GM21576 (cell line): Measurements from ENCODE around the gene DIO3.

Source experiments
- ATAC-seq: cut with Tn5 transposase; IDR thresholded peaks from one replicate; pipeline ENCODE4 v1.9.1; 2021; ENCODE audit warnings: mild to moderate bottlenecking, moderate library complexity; ENCODE audit not compliant: unreplicated experiment

The DIO3 gene

DNA sequence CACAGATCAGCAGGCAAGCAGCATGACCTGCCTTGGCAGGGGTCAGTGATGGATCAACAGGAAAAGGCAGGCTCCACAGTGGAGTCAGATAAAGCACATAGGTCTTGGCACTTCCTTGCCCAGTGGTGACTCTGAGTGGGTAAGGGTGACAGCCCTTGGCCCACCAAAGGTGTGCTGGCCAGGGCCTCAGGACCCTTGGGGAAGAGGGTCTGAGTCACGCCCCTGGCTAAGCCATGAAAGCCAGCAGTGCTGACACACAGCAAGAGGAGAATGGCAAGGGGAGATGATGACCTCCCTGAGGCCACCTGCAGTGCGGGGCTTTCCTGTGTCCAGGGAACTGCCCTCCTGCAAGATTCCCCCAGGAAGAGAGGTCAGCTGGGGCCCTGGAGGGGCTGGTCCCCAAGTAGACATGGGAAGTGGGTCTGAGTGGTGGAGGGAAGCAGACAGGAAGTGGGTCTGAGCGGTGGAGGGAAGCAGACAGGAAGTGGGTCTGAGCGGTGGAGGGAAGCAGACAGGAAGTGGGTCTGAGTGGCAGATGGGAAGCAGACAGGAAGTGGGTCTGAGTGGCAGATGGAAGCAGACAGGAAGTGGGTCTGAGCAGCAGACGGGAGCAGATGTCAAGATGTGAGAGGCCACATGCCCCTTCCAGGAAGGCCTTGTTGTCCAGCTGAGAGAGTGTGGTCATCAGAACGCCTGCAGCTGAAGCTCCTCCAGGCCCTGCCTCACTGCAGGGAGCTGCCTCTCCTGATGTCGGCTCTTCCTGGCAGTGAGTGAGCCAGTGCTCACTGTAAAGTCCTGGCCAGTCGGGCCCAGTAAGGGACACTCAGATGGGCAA lies 34.8 kb downstream of the DIO3 start:
- ATAC-seq = no peak

GRCh38 chr14:101596742-101597141 lies 35.4 kb downstream of the DIO3 start:
- no peak for ATAC-seq

- ATAC-seq = no peak
Observed at GRCh38 chr14:101598159-101598558, 36.9 kb downstream of the DIO3 start.

DNA sequence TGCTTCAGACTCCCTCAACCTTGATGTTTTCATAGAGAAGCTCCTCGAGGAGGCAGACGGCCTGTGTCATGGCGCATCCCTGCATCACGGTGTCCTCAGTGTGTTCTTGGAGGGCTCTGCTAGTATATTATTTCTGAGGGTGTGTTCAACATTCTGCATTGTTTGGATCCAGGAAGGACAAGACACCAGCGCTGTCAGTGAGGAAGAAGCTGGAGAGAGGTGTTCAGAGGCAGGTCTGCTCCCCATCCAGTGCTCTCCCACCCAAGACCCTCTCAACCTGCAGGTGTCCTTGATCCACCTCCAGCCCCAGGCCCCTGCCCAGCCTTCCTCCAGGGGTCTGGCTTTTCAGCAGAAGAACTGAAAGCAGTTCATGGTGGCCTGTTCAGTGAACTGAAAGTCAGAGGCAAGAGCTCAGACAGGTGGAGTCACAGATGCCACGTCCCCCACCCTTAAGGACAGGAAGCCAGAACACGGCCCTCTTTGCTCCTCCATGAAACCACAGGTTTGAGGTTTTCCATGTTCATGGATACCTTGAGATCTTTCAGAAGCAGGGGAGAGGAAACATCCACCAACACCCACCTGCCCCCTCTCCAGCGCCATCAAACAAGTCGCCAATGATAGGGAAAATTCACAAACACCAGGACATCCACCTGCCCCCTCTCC lies 37.4 kb downstream of the DIO3 start:
- ATAC-seq = no peak

DNA sequence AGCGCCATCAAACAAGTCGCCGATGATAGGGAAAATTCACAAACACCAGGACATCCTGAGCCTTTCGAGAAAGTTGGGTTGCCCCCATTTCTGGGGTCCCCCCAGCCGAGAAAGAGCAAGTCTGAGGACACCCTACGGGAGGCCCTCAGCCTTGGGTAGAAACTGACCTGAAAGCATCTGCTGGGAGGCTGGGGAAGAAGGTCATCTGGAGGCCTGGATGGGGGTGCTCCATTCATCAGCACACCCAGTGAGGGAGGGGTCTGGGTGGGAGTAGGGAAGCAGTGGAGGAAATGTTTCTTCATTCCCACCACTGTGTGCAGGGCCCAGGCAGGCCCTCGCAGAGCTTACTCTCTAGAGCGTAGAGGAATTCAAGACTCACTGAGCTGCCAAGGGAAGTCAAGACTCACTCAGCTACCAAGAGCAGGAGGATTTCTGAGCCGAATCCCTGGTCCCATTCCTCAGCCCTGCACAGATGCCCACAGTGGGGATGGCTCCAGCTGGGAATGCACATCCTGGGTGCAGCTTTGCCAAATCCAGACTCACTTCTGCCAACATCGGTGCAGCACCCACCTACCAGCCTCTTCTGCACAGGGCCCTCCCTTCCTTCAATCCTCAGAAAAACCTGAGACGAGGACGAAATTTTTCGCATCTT lies 38.1 kb downstream of the DIO3 start:
- no peak for ATAC-seq

DNA sequence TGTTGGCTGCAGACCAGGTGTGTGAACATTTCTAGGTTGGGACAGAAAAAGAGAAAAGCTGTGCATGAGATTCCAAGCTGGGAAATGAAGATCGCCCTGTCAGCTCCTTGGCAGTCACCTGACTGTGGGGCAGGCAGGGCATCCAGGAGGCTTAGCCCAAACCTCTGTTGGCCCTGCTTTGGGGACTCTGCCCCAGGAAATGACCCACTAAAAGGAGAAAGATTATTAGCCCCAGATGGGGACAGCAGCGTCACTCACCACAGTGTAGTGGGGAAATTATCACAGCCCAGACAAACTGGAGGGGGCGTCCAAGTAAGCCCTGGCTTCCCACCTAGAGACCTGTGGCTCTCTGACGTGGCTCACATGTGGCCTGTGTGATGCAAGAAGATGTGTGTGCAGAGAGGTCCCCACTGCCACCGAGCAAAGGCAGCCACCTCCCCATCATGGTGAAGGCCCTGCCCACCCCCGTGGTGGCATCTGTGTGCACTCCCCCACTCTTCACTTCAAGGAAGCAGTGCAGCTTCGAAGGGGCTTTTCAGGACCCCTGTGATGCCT lies 39.1 kb downstream of the DIO3 start:
- ATAC-seq = no peak

DNA sequence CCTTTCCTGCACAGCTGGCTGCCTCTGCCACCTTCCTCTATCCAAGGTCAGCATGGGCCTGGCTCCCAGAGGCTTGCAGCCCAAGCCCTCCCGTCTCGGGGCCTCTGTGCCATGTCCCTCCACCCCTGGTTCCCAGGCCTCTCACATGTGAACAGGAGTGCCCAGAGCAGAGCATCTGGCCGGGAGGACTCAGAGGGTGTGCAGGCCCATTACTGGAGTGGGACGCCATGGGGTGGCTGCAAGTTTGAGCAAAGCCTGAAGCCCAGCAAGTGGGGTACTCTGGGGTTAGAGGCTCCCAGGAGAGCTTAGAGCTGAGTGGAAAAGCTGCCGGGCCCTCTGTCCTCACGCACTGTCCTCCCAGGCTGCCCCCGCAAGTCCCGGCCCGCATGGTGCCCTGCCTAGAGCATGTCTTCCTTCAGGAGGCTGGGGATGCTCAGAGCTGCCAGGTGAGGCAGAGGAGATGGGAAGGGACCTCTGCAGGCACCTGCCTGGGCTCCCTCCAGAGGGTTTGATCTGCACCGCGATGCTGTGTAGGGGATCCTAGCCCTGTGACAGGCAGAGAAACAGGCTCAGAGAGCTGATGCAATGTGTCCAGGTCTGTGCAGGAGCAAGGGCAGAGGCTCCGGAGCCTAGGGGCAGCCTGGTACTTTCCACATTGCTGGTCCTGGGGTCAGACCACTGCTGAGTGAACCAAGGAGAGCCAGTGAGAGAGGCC lies 39.8 kb downstream of the DIO3 start:
- ATAC-seq = no peak

DNA sequence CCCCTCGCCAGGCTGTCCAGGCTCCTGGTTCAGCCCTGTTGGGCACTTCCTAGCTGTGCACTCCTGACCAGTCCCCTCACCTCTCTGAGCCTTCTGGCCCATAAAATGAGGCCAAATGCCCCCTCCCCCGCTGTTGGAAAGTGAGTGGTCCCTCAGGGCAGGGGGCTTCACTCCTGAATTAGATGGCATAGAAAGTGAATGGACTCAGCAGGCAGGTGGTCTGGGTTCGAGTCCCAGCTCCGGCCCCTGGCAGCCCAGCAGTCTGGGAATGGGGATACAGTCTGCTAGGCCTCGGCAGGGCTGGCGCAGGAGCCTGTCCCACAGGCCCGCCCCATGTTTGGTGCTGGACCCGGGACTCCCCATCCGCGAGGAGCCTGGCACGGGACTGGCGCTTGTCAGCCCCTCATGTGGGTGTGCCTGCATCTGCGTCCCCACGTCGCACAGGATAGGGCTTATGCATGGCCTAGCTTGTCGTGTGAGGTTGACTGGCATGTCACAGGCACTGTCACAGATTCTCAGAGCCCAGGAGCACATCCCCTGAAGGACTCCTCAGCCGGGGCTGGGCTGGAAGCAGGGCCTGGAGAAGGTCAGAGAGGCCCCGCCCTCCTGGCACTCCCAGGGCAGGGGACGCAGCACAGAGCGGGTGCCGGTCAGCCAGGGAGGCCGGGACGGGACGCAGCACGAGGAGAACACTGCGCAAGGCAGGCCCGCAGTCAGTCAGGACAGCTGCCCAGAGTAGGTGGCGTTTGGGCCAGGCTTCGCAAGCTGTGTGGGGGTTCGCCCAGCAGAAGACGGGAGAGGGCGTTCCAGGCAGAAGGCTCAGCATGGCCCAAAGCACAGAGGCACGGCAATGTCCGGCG lies 40.5 kb downstream of the DIO3 start:
- no peak for ATAC-seq

- ATAC-seq = no peak
Observed at GRCh38 chr14:101602466-101602840, 41.2 kb downstream of the DIO3 start.

DNA sequence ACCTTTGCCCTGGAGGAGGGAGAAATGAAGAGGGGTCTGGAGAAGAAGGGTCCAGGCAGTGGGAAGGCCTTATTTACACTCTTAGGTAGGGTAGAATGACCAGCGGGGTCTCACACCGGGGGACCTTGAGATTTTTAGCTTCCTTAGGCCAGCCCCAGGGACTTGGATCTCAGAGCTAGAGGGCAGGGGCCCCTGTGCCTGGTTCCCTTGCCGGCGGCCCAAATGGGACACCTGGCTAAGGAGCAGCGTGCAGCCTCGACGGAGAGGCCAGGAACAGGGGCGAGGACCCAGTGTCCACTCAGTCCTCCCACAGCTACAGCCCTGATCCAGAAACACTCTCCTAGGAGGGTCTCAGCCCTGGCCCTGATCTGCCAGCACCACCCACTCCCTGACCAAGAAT lies 41.8 kb downstream of the DIO3 start:
- ATAC-seq = no peak

GRCh38 chr14:101604228-101604934 lies 43.1 kb downstream of the DIO3 start:
- no peak for ATAC-seq

GRCh38 chr14:101604935-101605780 lies 43.9 kb downstream of the DIO3 start:
- no peak for ATAC-seq

DNA sequence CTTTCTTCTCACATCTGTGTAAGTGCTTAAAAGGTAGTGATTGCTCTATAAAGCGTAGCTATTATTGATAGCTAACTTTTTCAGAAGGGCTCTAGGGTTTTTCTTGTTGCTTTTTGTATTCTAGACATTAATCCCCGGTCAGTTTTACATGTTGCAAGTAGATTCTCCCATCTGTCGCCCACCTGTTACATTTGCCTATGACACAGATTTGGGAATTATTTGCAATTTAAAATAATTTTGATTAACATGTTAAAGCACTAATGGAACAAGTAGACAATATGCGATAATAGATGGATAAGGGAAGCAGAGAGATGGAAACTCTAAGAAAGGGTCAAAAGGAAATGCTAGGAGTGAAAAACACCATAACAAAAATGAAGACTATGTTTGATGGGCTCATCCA lies 44.5 kb downstream of the DIO3 start:
- no peak for ATAC-seq
